ENCODE measurements around the gene MAP3K1.

MAP3K1 gene

DNA sequence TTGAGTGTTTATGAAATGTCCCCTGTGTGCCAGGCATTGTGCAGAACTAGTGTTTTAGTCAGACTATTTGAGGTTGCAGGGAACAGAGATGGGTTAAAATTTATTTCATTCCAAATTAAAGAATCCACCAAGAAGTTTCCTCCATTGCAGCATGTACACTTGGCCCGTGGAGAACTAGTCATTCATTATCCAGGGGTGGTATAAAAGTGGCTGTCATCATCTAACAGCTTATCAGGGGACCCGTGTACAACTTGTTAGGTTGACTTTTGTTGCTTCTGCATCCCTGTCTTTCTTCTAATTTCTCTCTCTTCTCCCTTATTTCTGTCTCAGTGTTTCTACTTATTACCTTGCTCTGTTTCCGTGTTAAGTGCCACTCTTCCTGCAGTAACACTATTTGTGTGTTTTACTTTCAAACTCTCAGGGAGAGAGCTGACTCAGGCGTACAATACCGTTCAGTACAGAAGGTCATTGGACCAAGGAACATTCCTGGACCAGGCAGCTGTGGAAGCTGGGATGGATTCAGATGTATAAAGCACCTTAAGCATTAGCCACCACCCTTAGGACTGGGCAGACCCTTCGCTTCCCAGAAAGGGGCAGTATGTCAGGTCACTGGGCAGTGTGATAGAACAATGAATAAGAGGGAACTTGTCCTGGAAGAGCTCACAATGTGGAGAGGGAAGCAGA lies 36.1 kb downstream of the MAP3K1 start:
- DNase-seq, result no peak

DNA sequence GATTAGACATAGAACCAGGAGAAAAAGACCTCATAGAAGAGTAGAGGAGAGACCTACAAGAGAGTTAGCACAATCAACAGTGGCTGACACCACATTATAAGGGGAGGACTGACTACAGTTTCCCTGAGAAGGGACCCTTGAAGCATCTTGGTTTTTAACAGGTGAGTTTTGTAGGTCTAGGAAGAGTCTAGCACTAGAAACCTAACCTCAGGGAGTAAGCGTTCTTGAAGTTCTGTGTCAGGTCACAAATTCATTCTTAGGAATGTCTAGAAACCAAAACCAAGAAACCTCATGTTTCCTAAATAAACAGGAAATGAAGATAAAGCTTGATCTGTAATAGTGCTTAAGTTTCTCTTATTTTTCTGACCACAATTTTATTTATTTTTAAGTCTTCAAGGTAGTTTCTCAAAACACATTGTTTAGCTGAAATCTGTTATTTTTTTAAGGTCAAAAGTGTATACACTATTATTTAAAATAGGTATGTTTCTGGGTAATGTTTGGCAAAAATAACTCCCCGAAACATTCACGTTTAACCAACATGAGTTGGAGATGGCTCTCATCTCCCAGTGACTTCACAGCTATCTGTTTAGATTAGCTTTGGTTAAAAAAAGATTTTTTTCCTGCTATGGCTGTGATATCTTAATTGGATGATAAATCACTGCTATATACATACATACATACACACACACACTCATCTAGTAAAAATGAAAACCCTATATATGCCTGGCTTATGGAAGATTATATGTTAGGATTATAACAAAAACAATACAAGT lies 37.1 kb downstream of the MAP3K1 start:
- no peak for DNase-seq

DNA sequence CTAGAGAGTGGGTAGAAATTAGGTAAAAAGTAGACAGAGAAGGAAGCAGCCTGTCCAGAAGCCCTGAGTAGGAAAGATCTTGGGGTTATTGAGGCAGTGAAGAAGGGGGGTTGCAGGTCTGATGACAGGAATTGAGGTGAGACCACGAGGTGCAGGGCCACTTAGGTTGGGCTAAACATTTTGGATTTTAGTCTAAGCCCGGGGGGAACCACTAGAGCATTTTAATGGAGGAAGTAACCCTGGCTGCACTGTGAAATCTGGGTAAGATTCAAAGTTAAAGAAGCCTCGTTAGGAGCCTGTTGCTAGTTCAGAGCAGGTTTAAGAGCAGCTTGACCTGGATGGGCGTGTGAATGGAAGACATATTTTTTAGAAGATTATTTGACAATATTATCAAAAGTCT lies 38.3 kb downstream of the MAP3K1 start:
- DNase-seq, result no peak

- no peak for DNase-seq
Observed at GRCh38 chr5:56854920-56855319, 39.6 kb downstream of the MAP3K1 start.

- DNase-seq, result no peak
Observed at GRCh38 chr5:56856541-56857178, 41.3 kb downstream of the MAP3K1 start.

- no peak for DNase-seq
Observed at GRCh38 chr5:56858777-56859442, 43.6 kb downstream of the MAP3K1 start.

- DNase-seq, result no peak
Observed at GRCh38 chr5:56861893-56862485, 46.6 kb downstream of the MAP3K1 start.

GRCh38 chr5:56862909-56863308 lies 47.6 kb downstream of the MAP3K1 start:
- no peak for DNase-seq

- no peak for DNase-seq
Observed at GRCh38 chr5:56871777-56872176, 56.4 kb downstream of the MAP3K1 start.

DNA sequence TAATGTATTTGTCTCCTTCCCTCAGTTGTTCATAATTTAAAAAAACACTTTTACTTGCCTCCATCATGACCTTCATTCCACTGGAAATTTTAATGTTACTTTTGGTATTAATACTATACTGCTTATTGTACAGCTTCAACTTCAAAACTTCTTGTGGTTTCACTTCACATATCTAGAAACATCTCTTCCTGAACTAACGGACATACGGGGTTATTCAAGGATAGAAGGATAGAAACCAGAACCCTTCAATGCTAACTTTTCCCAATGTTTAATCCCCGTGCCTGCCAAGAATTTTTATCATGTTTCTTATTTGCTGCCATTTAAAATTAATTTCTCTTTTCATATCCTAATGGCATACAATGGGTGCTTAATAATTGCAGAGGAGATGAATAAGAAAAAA lies 57.7 kb downstream of the MAP3K1 start:
- DNase-seq, result no peak

DNA sequence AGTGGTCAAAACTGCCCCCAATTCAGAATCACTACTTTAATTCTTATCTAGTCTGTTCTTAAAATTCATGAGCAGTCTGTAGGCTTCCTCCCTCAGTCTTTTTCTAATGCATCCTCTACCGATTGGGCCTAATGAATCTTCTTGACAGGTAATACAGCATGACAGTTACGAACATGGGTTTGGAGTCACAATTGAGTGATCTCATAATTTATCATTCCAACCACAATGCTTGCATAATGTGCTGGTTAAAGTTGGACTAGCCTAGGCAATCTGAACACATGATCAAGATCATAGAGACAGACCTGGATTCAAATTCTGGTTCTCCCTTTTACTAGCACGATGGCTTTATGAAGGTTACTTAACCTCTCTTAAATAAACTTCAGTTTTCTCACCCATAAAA lies 61.0 kb downstream of the MAP3K1 start:
- no peak for DNase-seq

GRCh38 chr5:56881571-56881970 lies 66.2 kb downstream of the MAP3K1 start:
- DNase-seq, result no peak

GRCh38 chr5:56893251-56893951 lies 78.1 kb downstream of the MAP3K1 start:
- no peak for DNase-seq

DNA sequence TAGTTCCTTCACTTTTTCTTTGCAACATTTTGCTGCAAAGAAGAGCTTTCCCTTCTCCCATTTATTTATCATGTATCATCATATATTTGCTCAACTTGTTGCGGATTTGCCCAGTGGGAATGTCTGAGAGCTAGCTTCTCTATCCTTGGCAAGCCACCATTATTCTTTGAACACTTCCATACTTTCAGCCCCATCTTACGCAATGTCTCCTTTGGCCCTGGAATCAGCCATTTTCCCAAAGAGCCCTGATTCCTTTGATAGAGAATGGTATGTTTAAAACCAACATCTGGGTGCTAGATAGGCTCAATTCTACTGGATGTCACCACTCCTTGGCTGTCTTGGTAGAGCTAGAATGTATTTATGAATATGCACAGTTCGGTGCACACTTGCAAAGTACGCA lies 81.4 kb downstream of the MAP3K1 start:
- DNase-seq, result no peak

- no peak for DNase-seq
Observed at GRCh38 chr5:56898213-56898612, 82.9 kb downstream of the MAP3K1 start.

GRCh38 chr5:56900395-56900794 lies 85.0 kb downstream of the MAP3K1 start:
- no peak for DNase-seq

- DNase-seq, result no peak
Observed at GRCh38 chr5:56900858-56901578, 85.7 kb downstream of the MAP3K1 start.

DNA sequence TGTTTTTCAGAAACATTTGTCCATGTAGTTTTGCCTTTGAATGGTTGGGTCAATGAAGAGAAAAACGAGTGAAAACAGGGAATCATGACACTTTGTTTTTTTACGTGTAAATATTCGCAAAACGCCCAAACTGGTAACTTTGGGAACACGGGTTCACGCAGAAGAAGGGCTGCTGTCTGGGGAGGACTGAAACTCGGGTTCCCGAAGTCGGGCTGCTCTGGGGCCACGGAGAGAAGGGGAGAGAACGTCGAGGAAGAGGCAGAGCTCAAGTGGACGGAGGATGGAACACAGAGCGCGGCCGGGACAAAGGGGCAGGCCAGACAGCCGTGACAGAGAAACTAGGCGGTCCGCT lies 93.6 kb downstream of the MAP3K1 start:
- DNase-seq, result no peak

- DNase-seq, result peak; percentile 86 to 88
Observed at GRCh38 chr5:56909294-56910209, 94.2 kb downstream of the MAP3K1 start, which contains the start of gene SETD9. Gene SETD9, plus strand, starts transcription at chr5:56909596. Its CDS starts 50 bp downstream, at chr5:56909646.

DNA sequence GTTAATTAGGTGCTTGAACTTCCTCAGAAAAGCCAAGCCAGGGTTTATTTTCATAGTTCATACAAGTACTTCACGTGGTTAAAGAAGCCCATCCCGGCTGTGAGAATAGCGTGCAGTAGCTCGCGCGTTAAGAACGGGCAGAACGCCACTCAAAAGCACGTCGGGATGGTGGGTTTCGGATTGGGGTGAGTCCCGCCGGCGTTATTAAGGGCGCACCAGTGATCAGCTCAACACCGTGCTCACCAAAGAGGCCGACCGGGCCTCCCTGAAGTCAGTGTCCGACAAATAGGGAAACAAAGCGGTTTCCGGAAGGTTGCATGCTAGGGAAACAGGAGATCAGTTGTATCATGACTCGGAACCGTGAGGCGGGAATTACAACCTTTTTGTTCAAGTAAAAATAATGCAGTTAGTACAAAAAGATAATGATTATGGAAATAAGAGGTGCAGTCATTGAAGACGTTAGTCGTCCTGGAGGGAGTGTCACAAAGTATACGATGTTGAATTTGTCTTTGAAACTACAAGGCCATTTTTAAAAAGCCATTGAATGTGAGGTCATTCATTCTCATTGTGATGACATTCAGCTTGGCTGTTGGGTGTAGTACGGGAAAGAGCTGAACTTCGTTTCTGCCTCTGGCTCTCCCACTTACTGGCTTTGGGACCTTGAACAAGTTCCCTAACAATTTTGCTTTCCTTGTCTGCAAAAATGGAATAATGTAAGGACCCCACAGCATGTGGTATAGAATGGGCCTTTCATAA lies 95.0 kb downstream of the MAP3K1 start:
- DNase-seq, result peak in 1 of 2 experiments; percentile 38
